Testis (tissue), 3 donors: ENCODE results near the gene SLC9A2. TPM values are rescaled to one million over a fixed set of nuclear protein-coding genes. Genes with fewer than 3 reads are reported as not detected.

Source experiments
- DNase-seq: peaks from one replicate; pipeline ENCODE4 v3.0.0-alpha.2; 2019
- H3K27ac ChIP-seq, 2 donors: fragments of 200-600 bp; sonication (generic); one replicate each; pipeline ENCODE4 v1.5.1; 2019
- H3K27me3 ChIP-seq: fragments of 200-600 bp; sonication (generic); one replicate; pipeline ENCODE4 v1.5.1; 2019
- H3K36me3 ChIP-seq: fragments of 200-600 bp; sonication (generic); one replicate; pipeline ENCODE4 v1.5.1; 2017; ENCODE audit warnings: low read depth; ENCODE audit errors: missing control alignments
- H3K4me1 ChIP-seq: fragments of 200-600 bp; sonication (generic); one replicate; pipeline ENCODE4 v1.5.1; 2019
- H3K4me3 ChIP-seq, 2 donors: fragments of 200-600 bp; sonication (generic); one replicate each; pipeline ENCODE4 v1.5.1; 2017 to 2019
- H3K9me3 ChIP-seq: fragments of 200-600 bp; sonication (generic); one replicate; pipeline ENCODE4 v1.5.1; 2017
- CTCF ChIP-seq, 3 experiments: fragments of 450-650 bp in 2 of 3; fragments of 200-600 bp in 1 of 3; sonication (generic) in 1 of 3; IDR thresholded peaks; one replicate each; pipeline ENCODE4 v1.5.1; 2016 to 2019; ENCODE audit warnings: antibody characterized with exemption in 3 of 3, mild to moderate bottlenecking in 2 of 3, moderate library complexity in 1 of 3
- POLR2A ChIP-seq: fragments of 450-650 bp; IDR thresholded peaks from one replicate; pipeline ENCODE4 v1.6.1; 2017; ENCODE audit warnings: antibody characterized with exemption, mild to moderate bottlenecking, moderate library complexity
- WGBS, 2 donors: methylation state at CpG; one replicate each; pipeline ENCODE4 v1.1.5; 2018; 5-methylcytosine and 5-hydroxymethylcytosine counted together
- intact Hi-C: fragments of 100-400 bp; cut with DNase I; formaldehyde crosslinking; loops from one replicate; pipeline ENCODE4 v1.15.1; 2023; ENCODE audit warnings: low total_unique reads
- polyA plus RNA-seq: library from polyadenylated mRNA; stranded (reverse); fragments of 350-450 nt; fragmentation: Illumina TruSeq; extraction: RNeasy Lipid Tissue Mini Kit (QIAGEN cat#74804); gene quantifications from one replicate; pipeline ENCODE4 v1.2.3, GENCODE V29; 2014; ENCODE audit warnings: low read depth, low replicate concordance; ENCODE audit not compliant: insufficient read depth
- total RNA-seq, 2 donors: library from RNA; depleted of rRNA; stranded (reverse); fragments of >200 nt; gene quantifications; one replicate each; pipeline ENCODE4 v1.2.3, GENCODE V29; 2016

SLC9A2 gene
- total and polyA plus RNA-seq, 3 donors from 2014 or later = 8.4 to 16.3 (median 9.4) TPM

- DNase-seq = no peak
- intact Hi-C loops = no loop called here
These were observed 89.7 kb downstream of the SLC9A2 start for GRCh38 chr2:102708847-102709559.

GRCh38 chr2:102717308-102718018 lies 98.1 kb downstream of the SLC9A2 start:
- 85 to 86% methylated on average over 5 of the region's 5 CpGs for WGBS, 2 donors
- no peak for DNase-seq
- TF ChIP-seq CTCF (IDR thresholded peaks at IDR 0.05) (no peak), POLR2A (no peak)
- Histone ChIP-seq H3K9me3 (no peaks in the 10 kb centered on the region), H3K27ac (no peak overlapping the region), H3K36me3 (no peaks in the 10 kb centered on the region), H3K27me3 (no peaks in the 10 kb centered on the region), H3K4me3 (no peak overlapping the region), H3K4me1 (no peaks in the 10 kb centered on the region)
- intact Hi-C loops = no loop called here

More at GRCh38 chr2:102708847-102709559, 89.7 kb downstream of the SLC9A2 start:
- H3K27me3 ChIP-seq = no peaks in the 10 kb centered on the region
- H3K36me3 ChIP-seq = no peaks in the 10 kb centered on the region
- H3K27ac ChIP-seq = no peak overlapping the region
- no peak for TF ChIP-seq CTCF (IDR thresholded peaks at IDR 0.05)
- no peak overlapping the region for H3K4me3 ChIP-seq
- no peaks in the 10 kb centered on the region for H3K9me3 ChIP-seq
- H3K4me1 ChIP-seq = no peaks in the 10 kb centered on the region
- WGBS, 2 donors = 72 to 84% methylated on average over 8 of the region's 8 CpGs

- H3K27ac ChIP-seq = no peak overlapping the region
- no peak for TF ChIP-seq CTCF (IDR thresholded peaks at IDR 0.05)
- TF ChIP-seq POLR2A = no peak
- no peak for DNase-seq
- H3K4me3 ChIP-seq = no peak overlapping the region
- H3K4me1 ChIP-seq = no peaks in the 10 kb centered on the region
- H3K36me3 ChIP-seq = no peaks in the 10 kb centered on the region
- H3K9me3 ChIP-seq = no peaks in the 10 kb centered on the region
- no peaks in the 10 kb centered on the region for H3K27me3 ChIP-seq
- WGBS, 2 donors = 92 to 95% methylated on average over 26 of the region's 26 CpGs
- intact Hi-C loops = no loop called here
These were observed 99.3 kb downstream of the SLC9A2 start for GRCh38 chr2:102718387-102719316.

DNA sequence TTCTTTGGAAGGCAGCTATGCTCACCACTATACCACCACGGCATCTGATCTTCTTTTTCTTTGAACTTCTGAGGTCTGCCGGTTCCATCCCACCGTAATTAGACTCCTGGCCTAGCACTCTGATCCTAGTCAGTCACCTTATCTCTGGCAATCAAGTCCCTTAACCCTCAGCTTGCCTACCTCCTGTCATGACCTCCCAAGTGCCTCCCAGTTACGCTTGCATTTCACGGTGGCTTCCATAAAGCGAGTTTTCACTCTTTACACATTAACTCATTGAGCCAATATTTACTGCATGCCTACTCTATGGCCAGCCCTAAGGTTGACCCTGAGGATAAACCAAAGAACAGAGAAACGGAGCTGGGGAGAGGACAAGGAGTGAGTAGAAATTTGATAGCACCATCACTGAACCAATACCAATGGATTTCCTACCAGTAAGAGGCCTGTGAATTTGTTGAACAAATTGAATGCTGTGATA lies 104.7 kb downstream of the SLC9A2 start:
- no peaks in the 10 kb centered on the region for H3K36me3 ChIP-seq
- no peaks in the 10 kb centered on the region for H3K27me3 ChIP-seq
- DNase-seq = no peak
- WGBS, 2 donors = 73 to 77% methylated on average over 7 of the region's 7 CpGs
- intact Hi-C loops = no loop called here
- no peak overlapping the region for H3K4me3 ChIP-seq
- TF ChIP-seq POLR2A (no peak), CTCF (IDR thresholded peaks at IDR 0.05) (no peak)
- H3K4me1 ChIP-seq = no peaks in the 10 kb centered on the region
- no peak overlapping the region for H3K27ac ChIP-seq
- H3K9me3 ChIP-seq = no peaks in the 10 kb centered on the region
